GM12878 (cell line): ENCODE data around the gene KYAT1. TPM values are rescaled to one million over a fixed set of nuclear protein-coding genes. Genes with fewer than 3 reads are reported as not detected.

Source experiments
- ATAC-seq: fragments of 200-7000 bp; cut with Tn5 transposase; 3 replicates; pipeline ENCODE4 v1.9.1; 2020; ENCODE audit warnings: mild to moderate bottlenecking, moderate library complexity
- BruUV-seq: library from RNA; stranded (reverse); fragments of 400-500 nt; replicated peaks from 2 replicates; lab custom pipeline; 2021; lab: Mats Ljungman, UMichigan
- CTCF ChIA-PET: fragments of 300-600 bp; sonication (Branson Sonifier 250); formaldehyde crosslinking; extraction: SDS; loops from one replicate; lab custom pipeline; 2021; ENCODE audit warnings: inconsistent platforms; lab: Yijun Ruan, JAX
- POLR2A ChIA-PET: fragments of 350-600 bp; formaldehyde crosslinking; extraction: SDS; loops from one replicate; lab custom pipeline; 2021; ENCODE audit warnings: inconsistent platforms; lab: Charles Lee
- RAD21 ChIA-PET: fragments of 300-600 bp; sonication (Branson Sonifier 250); formaldehyde crosslinking; loops from one replicate; lab custom pipeline; 2023; ENCODE audit warnings: antibody characterized with exemption; ENCODE audit not compliant: unreplicated experiment; lab: Charles Lee
- SMC1A ChIA-PET: fragments of 300-600 bp; sonication (Branson Sonifier 250); formaldehyde crosslinking; loops from one replicate; lab custom pipeline; 2023; ENCODE audit not compliant: unreplicated experiment, uncharacterized antibody; lab: Charles Lee
- DNase-seq: peaks from one replicate; pipeline ENCODE4 v3.0.0-alpha.2; 2011; ENCODE audit warnings: low read depth, low spot score
- FAIRE-seq: peaks from 3 replicates; lab custom pipeline; 2011; peaks lifted over from hg19 to GRCh38; lab: Jason Lieb, UNC
- H2AFZ ChIP-seq: 2 replicates; pipeline ENCODE4 v1.6.0; 2011; ENCODE audit warnings: low read depth, low read length, control low read depth; ENCODE audit not compliant: control insufficient read depth
- H3K27ac ChIP-seq: 2 replicates; pipeline ENCODE4 v1.5.1; 2011; ENCODE audit warnings: control low read depth; ENCODE audit not compliant: control insufficient read depth, insufficient read depth
- H3K27me3 ChIP-seq, 2 experiments: replicated peaks in 1 of 2; 2 replicates each; pipeline versions ENCODE4 v1.6.0 to v1.6.1; 2011; ENCODE audit warnings: low read length in 1 of 2; ENCODE audit not compliant: control insufficient read depth in 2 of 2, insufficient read depth in 2 of 2
- H3K36me3 ChIP-seq, 2 experiments: 2 replicates each; pipeline ENCODE4 v1.5.1; 2011; ENCODE audit warnings: low read length in 1 of 2; ENCODE audit not compliant: control insufficient read depth in 2 of 2, insufficient read depth in 2 of 2
- H3K4me1 ChIP-seq: 2 replicates; pipeline ENCODE4 v1.6.1; 2011; ENCODE audit warnings: mild to moderate bottlenecking, low read length, moderate library complexity, mixed read lengths; ENCODE audit not compliant: control insufficient read depth, insufficient read depth
- H3K4me2 ChIP-seq: 2 replicates; pipeline ENCODE4 v1.6.0; 2011; ENCODE audit warnings: control low read depth; ENCODE audit not compliant: control insufficient read depth, insufficient read depth
- H3K4me3 ChIP-seq: fragments of 200-600 bp; sonication (generic); 2 replicates; pipeline ENCODE4 v1.5.1; 2016
- H3K79me2 ChIP-seq: 2 replicates; pipeline ENCODE4 v1.6.0; 2011; ENCODE audit warnings: low read length; ENCODE audit not compliant: control insufficient read depth, insufficient read depth
- H3K9ac ChIP-seq: 2 replicates; pipeline ENCODE4 v1.8.0; 2011; ENCODE audit warnings: low read length, control low read depth, mixed read lengths; ENCODE audit not compliant: control insufficient read depth, insufficient read depth
- H3K9me3 ChIP-seq: replicated peaks from 3 replicates; pipeline ENCODE4 v1.5.1; 2011; ENCODE audit warnings: mild to moderate bottlenecking, low read length; ENCODE audit not compliant: control insufficient read depth, insufficient read depth
- H4K20me1 ChIP-seq: 2 replicates; pipeline ENCODE4 v1.6.0; 2011; ENCODE audit not compliant: control insufficient read depth, insufficient read depth
- EGR1 ChIP-seq, 2 experiments: IDR thresholded peaks; 1 replicate in 1 of 2; 2 replicates in 1 of 2; pipeline ENCODE4 v1.6.1; 2011 to 2012; ENCODE audit warnings: low read depth in 2 of 2, low read length in 2 of 2, borderline replicate concordance in 1 of 2, mild to moderate bottlenecking in 1 of 2, moderate library complexity in 1 of 2
- ETV6 ChIP-seq, 2 experiments: fragments of 450-650 bp in 1 of 2; IDR thresholded peaks in 1 of 2; conservative IDR thresholded peaks in 1 of 2; 2 replicates each; pipeline ENCODE4 v1.6.1; 2014; ENCODE audit warnings: antibody characterized with exemption in 1 of 2, borderline replicate concordance in 1 of 2, low read depth in 1 of 2, mild to moderate bottlenecking in 1 of 2, moderate library complexity in 1 of 2
- IKZF1 ChIP-seq: fragments of 450-650 bp; conservative IDR thresholded peaks from 2 replicates; pipeline ENCODE4 v1.6.1; 2017; ENCODE audit warnings: antibody characterized with exemption, mild to moderate bottlenecking
- IRF3 ChIP-seq: fragments of 450-650 bp; IDR thresholded peaks from 2 replicates; pipeline ENCODE4 v1.6.1; 2014; ENCODE audit warnings: mild to moderate bottlenecking
- NFIC ChIP-seq: IDR thresholded peaks from 2 replicates; pipeline ENCODE4 v1.6.1; 2012; ENCODE audit warnings: low read depth, mild to moderate bottlenecking, inconsistent platforms, low read length, moderate library complexity
- PAX5 ChIP-seq: IDR thresholded peaks from 2 replicates; pipeline ENCODE4 v1.6.1; 2011; ENCODE audit warnings: low read depth, low read length, borderline replicate concordance
- RCOR1 ChIP-seq: conservative IDR thresholded peaks from 2 replicates; pipeline ENCODE4 v1.6.1; 2012; ENCODE audit warnings: low read depth, low read length, improper control_type of control experiment
- RUNX3 ChIP-seq: IDR thresholded peaks from 2 replicates; pipeline ENCODE4 v1.6.1; 2012; ENCODE audit warnings: low read length, inconsistent platforms
- WGBS: methylation state at CpG from one replicate; pipeline ENCODE4 v1.1.6; 2016; ENCODE audit warnings: low lambda C conversion rate; ENCODE audit not compliant: insufficient replicate concordance, insufficient coverage; ENCODE audit errors: missing lambda C conversion rate; 5-methylcytosine and 5-hydroxymethylcytosine counted together
- in situ Hi-C: fragments of 300-500 bp; cut with MboI; formaldehyde crosslinking; loops from 9 replicates; pipeline ENCODE4 v1.14.3; 2018; ENCODE audit warnings: mixed read lengths
- intact Hi-C: fragments of 100-400 bp; cut with micrococcal nuclease; formaldehyde crosslinking; loops from one replicate; pipeline ENCODE4 v1.14.2; 2022; ENCODE audit not compliant: unreplicated experiment
- polyA plus RNA-seq, 11 experiments: library from polyadenylated mRNA; depleted of rRNA in 4 of 11; unstranded in 6 of 11; stranded (reverse) in 5 of 11; fragments of >200 nt; fragmentation: Nextera tagmentation in 4 of 11; fragmentation: Illumina TruSeq in 1 of 11; extraction: Ambion mirVana in 4 of 11; extraction: Trizol in 1 of 11; gene quantifications; 1 replicate in 1 of 11; 2 replicates in 10 of 11; pipeline versions ENCODE4 v1.2.1 to v1.2.3, GENCODE V29; 2011 to 2016; ENCODE audit warnings: inconsistent platforms in 2 of 11, missing spikeins in 2 of 11, low read depth in 1 of 11
- total RNA-seq, 4 experiments: library from RNA; depleted of rRNA in 3 of 4; stranded (reverse); fragments of >200 nt in 3 of 4; fragmentation: Illumina TruSeq in 1 of 4; extraction: Trizol in 1 of 4; gene quantifications; 2 replicates each; pipeline versions ENCODE4 v1.2.1 to v1.2.3, GENCODE V29; 2013 to 2021

KYAT1 gene
- total and polyA plus RNA-seq, 10 of the 15 experiments (the other 5 are each of a cell fraction or from before 2014, with no cell fraction given): 5.8 to 15.7 (median 11.4) TPM

GRCh38 chr9:128885798-128886197 is 4.0 kb upstream of the KYAT1 start:
- POLR2A ChIA-PET: no interaction called here
- H3K27ac ChIP-seq: no peak overlapping the region
- H3K79me2 ChIP-seq: peaks cover 32% of the 10 kb centered on the region
- no peaks in the 10 kb centered on the region for H3K9me3 ChIP-seq
- no peak overlapping the region for H3K9ac ChIP-seq
- no peak overlapping the region for H3K4me3 ChIP-seq
- 98% methylated on average over 15 of the region's 15 CpGs for WGBS
- ATAC-seq (no peak), DNase-seq (no peak), FAIRE-seq (no peak)
- H3K27me3 ChIP-seq: no peaks in the 10 kb centered on the region
- in situ Hi-C loops: no loop called here
- peaks cover 6 to 7% of the 10 kb centered on the region in 2 experiments; a peak in 3 of 4 replicates for H3K36me3 ChIP-seq
- no peak for TF ChIP-seq NFIC
- no peak for TF ChIP-seq IKZF1
- no peak for TF ChIP-seq PAX5
- TF ChIP-seq RUNX3: no peak
- no peak for TF ChIP-seq RCOR1
- TF ChIP-seq ETV6 (conservative IDR thresholded peaks at IDR 0.05 in 1 of 2, IDR thresholded peaks at IDR 0.05 in 1 of 2; ENCODE audit: borderline replicate concordance in 1 of 2, low read depth in 1 of 2): no peak
- TF ChIP-seq EGR1 (IDR thresholded peaks at IDR 0.05; ENCODE audit: borderline replicate concordance in 1 of 2, low read depth in 2 of 2, low read length in 2 of 2): no peak
- no peak for TF ChIP-seq IRF3
- no peaks in the 10 kb centered on the region for H4K20me1 ChIP-seq
- CTCF ChIA-PET: no interaction called here
- no peak overlapping the region for H3K4me2 ChIP-seq
- RAD21 ChIA-PET: no interaction called here
- SMC1A ChIA-PET: no interaction called here
- BruUV-seq: no TSS peak
- intact Hi-C loops: no loop called here
- no peak overlapping the region for H2AFZ ChIP-seq
- H3K4me1 ChIP-seq: no peaks in the 10 kb centered on the region
